Anterior cingulate cortex (tissue), 58 donors: Measurements from ENCODE around the gene SLC5A2.
"Not testable (repeated sequence)": the region's sequence is repeated elsewhere in the genome, so short reads cannot be mapped to it uniquely, and the experiment has no call there.

Experiments used
- DNase-seq, 58 donors: peaks; one replicate each; lab custom pipeline; 2025; lab: John Stamatoyannopoulos, UW

Gene SLC5A2

GRCh38 chr16:31491778-31492418, 9.0 kb downstream of the SLC5A2 start:
- DNase-seq: no peak

GRCh38 chr16:31493506-31494125, 10.7 kb downstream of the SLC5A2 start:
- no peak for DNase-seq

DNA sequence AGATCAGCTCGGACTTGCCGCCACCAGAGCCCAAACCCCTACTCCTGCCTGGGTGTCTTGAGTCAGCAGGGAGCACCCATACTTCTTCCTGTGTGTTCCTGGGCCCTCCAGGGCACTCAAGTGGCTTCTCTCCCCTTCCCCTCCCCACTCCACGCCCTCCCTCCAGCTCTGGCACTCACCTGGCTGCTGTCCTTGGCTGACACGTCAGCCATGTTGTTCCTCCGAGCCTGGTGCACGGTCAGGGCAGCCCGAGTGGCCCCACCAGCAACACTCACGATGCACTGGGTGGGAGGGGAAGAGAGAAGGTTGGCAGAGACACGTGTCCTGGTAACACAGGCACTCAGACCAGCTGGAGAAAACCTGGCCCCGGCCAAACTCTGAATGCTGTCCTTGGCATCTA, 13.7 kb downstream of the SLC5A2 start:
- no peak for DNase-seq

DNA sequence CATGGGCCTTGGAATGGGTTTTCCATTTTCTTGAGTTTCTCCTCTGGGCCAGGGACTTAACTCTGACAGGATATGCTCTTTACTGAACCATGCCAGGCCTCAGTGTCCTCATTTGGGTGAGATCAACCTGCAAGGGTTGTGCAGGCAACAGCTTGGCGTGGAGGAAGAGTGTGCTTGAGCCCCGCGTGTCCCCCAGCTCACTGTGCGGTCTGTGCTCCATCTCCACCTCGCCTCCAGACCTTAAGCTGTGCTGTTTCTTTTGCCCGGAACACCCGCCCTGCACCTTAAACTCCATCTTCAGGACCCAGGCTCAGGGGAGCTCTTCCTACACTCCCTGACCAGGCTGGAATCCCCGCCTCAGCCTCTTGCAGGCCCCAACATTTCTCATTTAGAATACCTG, 15.6 kb downstream of the SLC5A2 start:
- DNase-seq: no peak

DNA sequence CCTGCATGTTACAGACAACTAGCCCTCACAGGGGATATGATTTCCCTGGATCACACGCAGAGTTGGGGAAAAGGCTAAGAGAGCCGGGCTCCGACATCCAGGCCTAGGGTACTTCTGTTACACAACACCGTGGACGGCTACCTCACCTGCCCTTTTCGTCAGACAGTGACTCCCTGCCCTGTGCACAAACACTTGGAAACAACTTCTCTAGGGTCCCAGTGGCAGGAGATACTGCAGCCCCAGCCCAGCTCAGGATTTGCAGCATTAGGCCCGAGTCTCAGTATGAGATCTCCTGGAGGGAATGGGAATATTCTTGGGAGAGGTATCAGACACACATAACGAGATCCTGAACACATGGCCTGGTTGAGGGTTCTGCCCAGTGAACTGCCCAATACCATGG, 17.0 kb downstream of the SLC5A2 start:
- no peak for DNase-seq

- no peak for DNase-seq
These were observed 18.5 kb downstream of the SLC5A2 start for GRCh38 chr16:31501226-31501965.

GRCh38 chr16:31501966-31502348, 19.0 kb downstream of the SLC5A2 start:
- no peak for DNase-seq

GRCh38 chr16:31502981-31503380, 20.1 kb downstream of the SLC5A2 start:
- no peak for DNase-seq

DNA sequence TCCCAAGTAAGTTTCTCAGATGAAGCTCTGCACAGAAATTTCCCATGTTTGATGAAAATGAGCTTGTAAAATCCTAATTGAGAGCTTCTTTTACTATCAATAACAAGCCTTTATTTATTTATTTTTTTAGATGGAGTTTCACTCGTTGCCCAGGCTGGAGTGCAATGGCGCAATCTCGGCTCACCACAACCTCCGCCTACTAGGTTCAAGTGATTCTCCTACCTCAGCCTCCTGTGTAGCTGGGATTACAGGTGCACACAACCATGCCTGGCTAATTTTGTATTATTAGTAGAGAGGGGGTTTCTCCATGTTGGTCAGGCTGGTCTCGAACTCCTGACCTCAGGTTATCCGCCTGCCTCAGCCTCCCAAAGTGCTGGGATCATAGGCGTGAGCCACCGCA, 20.6 kb downstream of the SLC5A2 start:
- DNase-seq: not testable (repeated sequence)

- DNase-seq: no peak
These were observed 21.2 kb downstream of the SLC5A2 start for GRCh38 chr16:31504159-31504558.

DNA sequence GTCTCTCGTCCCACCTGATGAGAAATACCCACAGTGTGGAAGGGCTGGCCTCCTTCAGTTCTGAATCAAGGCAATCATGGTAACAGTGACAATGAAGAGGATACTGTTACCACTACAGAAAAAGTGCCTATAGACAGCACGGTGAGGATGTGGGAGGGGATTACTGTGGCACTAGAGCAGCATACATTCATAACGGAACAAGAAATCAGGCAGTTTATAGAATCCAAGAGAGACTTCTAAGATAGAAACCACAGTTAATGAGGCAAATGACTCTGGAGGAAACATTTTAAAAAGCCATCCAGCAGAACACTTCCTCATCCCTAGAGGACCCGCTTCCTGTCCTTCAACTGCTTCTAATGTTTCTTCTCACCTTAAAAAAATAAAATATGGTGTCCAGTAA, 22.6 kb downstream of the SLC5A2 start:
- no peak for DNase-seq

GRCh38 chr16:31507617-31507928, 24.6 kb downstream of the SLC5A2 start:
- no peak for DNase-seq

DNA sequence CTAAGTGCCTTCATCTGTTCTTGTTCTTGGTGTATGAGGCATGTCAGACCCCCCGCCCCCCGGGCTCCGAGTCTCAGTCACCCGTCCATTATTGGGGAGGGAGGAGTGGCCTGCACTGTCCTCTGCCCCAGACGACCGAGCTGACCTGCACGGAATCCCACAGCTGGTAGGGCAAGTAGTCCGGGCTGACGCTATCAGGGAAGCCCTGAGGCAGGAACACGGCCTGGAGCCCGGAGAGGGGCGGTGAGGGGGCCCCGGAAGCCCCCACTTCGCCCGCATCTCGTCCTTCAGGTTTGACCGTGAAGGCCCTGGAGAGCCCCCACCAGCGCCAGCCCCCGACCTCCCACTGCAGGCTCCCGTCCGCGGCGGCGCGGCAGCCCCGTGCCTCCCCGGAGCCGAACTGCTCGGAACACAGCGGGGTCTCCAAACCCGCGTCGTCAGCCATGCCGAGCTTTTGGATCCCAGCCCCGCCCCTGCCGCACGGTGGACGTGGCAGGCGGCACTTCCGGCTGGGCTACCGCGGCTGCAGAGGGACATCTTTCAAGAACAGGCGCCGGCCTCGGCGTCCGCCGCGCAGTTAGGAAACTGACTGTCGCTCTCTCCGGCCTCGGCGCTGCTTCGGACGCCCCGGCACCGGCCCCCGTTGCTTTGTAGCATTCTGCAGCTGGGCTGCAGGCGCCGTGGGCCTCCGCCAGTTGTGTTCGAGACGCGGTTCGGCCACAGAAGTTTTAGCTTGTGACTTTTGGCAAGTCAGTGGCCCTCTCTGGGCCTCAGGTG, 25.2 kb downstream of the SLC5A2 start, which contains the start of gene RUSF1:
TSS of gene RUSF1 (minus strand) at position 463 of the 777 bp plus-strand sequence. CDS start at position 445, 18 bp downstream.
- DNase-seq: peak; percentile 10 to 93 (median 85)

- peak in 2 of 58 donors; percentile 7 to 21 for DNase-seq
These were observed 25.8 kb downstream of the SLC5A2 start for GRCh38 chr16:31508706-31509195.

DNA sequence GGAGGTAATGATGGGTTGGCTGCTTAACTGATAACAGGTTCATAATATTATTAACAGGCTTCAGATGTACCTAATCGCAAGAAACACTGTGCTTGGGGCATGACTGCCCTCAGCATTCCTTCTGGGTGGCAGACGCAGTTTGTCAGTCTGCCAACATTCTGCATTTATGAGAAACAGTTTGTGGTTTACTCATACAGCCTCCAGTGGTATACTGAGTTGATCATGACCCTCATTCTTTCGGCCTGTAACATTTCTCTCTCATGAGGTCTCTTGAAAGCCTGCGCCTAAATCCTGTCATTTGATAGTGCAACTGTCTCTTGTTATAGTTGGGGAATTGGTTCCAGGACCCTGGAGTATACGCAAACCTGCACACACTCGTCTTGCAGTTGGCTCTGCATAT, 30.2 kb downstream of the SLC5A2 start:
- DNase-seq: no peak

GRCh38 chr16:31513884-31514283, 31.0 kb downstream of the SLC5A2 start:
- DNase-seq: no peak

- no peak for DNase-seq
These were observed 35.0 kb downstream of the SLC5A2 start for GRCh38 chr16:31517800-31518402.

DNA sequence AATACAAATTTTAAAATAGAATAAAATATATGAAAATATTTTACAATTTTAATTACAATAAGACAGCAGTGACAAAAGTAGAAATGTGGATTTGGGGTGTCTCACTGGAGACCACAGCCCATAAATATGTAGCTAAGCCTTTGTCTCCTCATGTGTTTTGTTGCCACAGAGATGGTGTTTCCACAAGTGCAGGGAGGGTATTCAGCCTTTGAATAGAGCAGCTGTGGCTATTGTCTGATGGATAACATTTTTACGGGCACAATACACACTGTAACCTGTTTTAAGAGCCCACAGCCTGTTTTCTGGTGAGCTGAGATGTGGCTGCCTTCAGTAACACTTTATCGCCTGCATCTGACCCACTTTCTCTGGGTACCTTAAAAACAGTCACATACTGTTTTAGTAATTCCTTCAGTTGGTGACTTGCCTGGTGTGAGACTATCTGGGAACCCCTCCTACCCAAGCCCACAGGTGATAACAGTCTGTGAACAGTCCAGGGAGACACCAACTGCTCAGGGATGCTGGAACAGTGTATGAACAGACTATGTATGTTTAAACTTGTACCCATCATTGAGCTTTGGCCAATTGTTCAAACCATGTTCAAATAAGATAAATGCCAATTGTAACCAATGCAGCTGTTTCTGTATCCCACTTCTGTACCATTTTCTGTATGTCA, 37.0 kb downstream of the SLC5A2 start:
- DNase-seq: no peak

GRCh38 chr16:31521368-31521767, 38.4 kb downstream of the SLC5A2 start:
- no peak for DNase-seq

DNA sequence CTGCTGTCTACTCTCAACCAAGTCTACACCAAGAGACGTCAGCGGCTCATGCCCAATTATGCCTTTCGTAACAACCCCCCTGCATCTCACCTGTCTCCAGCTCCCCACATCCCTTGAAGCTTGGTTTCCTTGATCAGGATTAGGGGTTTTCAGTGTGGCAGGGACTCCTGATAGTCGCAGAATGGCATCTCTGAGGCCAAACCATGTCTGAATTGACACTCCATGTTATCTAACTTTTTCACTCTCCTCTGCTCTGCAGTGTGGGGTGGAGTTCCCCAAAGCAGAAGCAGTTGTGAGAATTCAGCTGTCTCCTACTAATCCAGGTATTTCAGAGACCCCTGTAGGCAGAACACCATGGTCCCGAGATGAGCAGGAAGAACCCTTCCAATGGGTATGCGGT, 39.1 kb downstream of the SLC5A2 start:
- no peak for DNase-seq
